ENCODE data around the gene NFE2L2. TPM values are rescaled to one million over a fixed set of nuclear protein-coding genes. Genes with fewer than 3 reads are reported as not detected.
A peak's percentile ranks its signal among the peaks of the same experiment; 100 is the strongest.

Gene NFE2L2
- total and polyA plus RNA-seq, 9 of the 15 experiments (the other 6 are each of a cell fraction or from before 2014, with no cell fraction given): 29.3 to 120 (median 59.3) TPM

GRCh38 chr2:177257471-177257870 lies 7.1 kb downstream of the NFE2L2 start:
- Histone ChIP-seq H3K4me3 (no peak overlapping the region), H4K20me1 (replicated peaks; ENCODE audit: control insufficient read depth, insufficient read depth, low read length) (peaks cover 55% of the 10 kb centered on the region), H3K4me2 (ENCODE audit: insufficient read depth, low read length) (peak overlapping the region; percentile 33), H3K9me3 (replicated peaks; ENCODE audit: control insufficient read depth, insufficient read depth, low read depth, low read length) (peaks cover 18% of the 10 kb centered on the region), H3K4me1 (replicated peaks in 1 of 2; ENCODE audit: control insufficient read depth in 2 of 2, insufficient read depth in 2 of 2, low read length in 2 of 2) (peaks cover 32 to 72% of the 10 kb centered on the region in 2 experiments), H3K9ac (ENCODE audit: insufficient read depth in 1 of 2, low read depth in 2 of 2, low read length in 2 of 2) (peak overlapping the region in 1 of 2 experiments; percentile 70; a peak in 1 of 4 replicates), H3K79me2 (ENCODE audit: control insufficient read depth, insufficient read depth, low read length) (peaks cover 100% of the 10 kb centered on the region), H3K27me3 (ENCODE audit: control insufficient read depth in 2 of 2, insufficient read depth in 2 of 2, low read length in 2 of 2) (no peaks in the 10 kb centered on the region), H3K36me3 (ENCODE audit: control insufficient read depth, insufficient read depth, low read length) (peaks cover 73% of the 10 kb centered on the region), H2AFZ (ENCODE audit: low read depth, low read length) (no peak overlapping the region), H3K9me1 (ENCODE audit: control insufficient read depth, insufficient read depth, low read length) (peaks cover 10% of the 10 kb centered on the region), H3K27ac (ENCODE audit: extremely low read depth, low read depth, low read length) (peak overlapping the region; percentile 52; the same call in 1 of the 3 replicates)
- peak in 1 of 4 experiments; percentile 59 for DNase-seq (ENCODE audit: extremely low read depth in 1 of 4, low spot score in 3 of 4)
- ChIA-PET POLR2A (interaction anchor here (0.6 to 10.9 kb wide), 7 partner anchors 6 to 53 kb away, joined by 3 to 199 read pairs (median 4); partner anchors contain the start of gene NFE2L2), CTCF (ENCODE audit: low intra/inter-chr PET ratio) (no interaction called here)
- WGBS (ENCODE audit: insufficient coverage, low coverage, missing lambda C conversion rate): 17% methylated on average over 5 of the region's 5 CpGs
- 0 out of 3 replicates have a peak, but pooled peaks have one; percentile 2 for ATAC-seq
- in situ Hi-C loops (cut with MboI): loop anchor here (5.0 kb wide), 1 partner anchor 90 kb away; no protein-coding TSS in a partner anchor
- FAIRE-seq: no peak
- no TSS peak for BruUV-seq (replicated peaks)
- intact Hi-C loops (cut with micrococcal nuclease): no loop called here
- TF ChIP-seq PHB (CRISPR knock-in tag; IDR thresholded peaks at IDR 0.05): no peak
- TF ChIP-seq DLX4 (CRISPR knock-in tag; IDR thresholded peaks at IDR 0.05): no peak
- no peak for TF ChIP-seq FOXJ2 (tag; IDR thresholded peaks at IDR 0.05)
- TF ChIP-seq ARID4B (CRISPR knock-in tag; IDR thresholded peaks at IDR 0.05): no peak
- peak; percentile 68 for TF ChIP-seq ZBTB7A (IDR thresholded peaks at IDR 0.05; ENCODE audit: borderline replicate concordance, control insufficient read depth, low read depth, low read length)
- no peak for TF ChIP-seq FOXA3 (CRISPR knock-in tag; conservative IDR thresholded peaks at IDR 0.05 in 1 of 2, IDR thresholded peaks at IDR 0.05 in 1 of 2)
- TF ChIP-seq IRF2 (CRISPR knock-in tag; IDR thresholded peaks at IDR 0.05): no peak
- no peak for TF ChIP-seq ZFP36 (IDR thresholded peaks at IDR 0.05; ENCODE audit: low read depth, low read length, partially characterized antibody)
- TF ChIP-seq CREB1 (IDR thresholded peaks at IDR 0.05): no peak
- TF ChIP-seq CREB1 (CRISPR knock-in tag; IDR thresholded peaks at IDR 0.05): no peak
- no peak for TF ChIP-seq ZNF133 (CRISPR knock-in tag; IDR thresholded peaks at IDR 0.05)
- TF ChIP-seq HMGN3 (IDR thresholded peaks at IDR 0.05; ENCODE audit: borderline replicate concordance, extremely low read depth, insufficient read length, low read depth, low read length): no peak
- no peak for TF ChIP-seq XRCC4 (IDR thresholded peaks at IDR 0.05; ENCODE audit: extremely low read depth, insufficient read depth, insufficient read length)
- no peak for TF ChIP-seq JUN (IDR thresholded peaks at IDR 0.05; ENCODE audit: borderline replicate concordance, low read depth, low read length)
- no peak for TF ChIP-seq JUN (CRISPR knock-in tag; IDR thresholded peaks at IDR 0.05; ENCODE audit: borderline replicate concordance)
- TF ChIP-seq MAX (CRISPR knock-in tag; IDR thresholded peaks at IDR 0.05): no peak
- no peak for TF ChIP-seq FOXA1 (IDR thresholded peaks at IDR 0.05; ENCODE audit: borderline replicate concordance)
- TF ChIP-seq BACH1 (tag; IDR thresholded peaks at IDR 0.05): no peak
- no peak for TF ChIP-seq MED1 (CRISPR knock-in tag; IDR thresholded peaks at IDR 0.05; ENCODE audit: borderline replicate concordance)

All from K562 (cell line).